ENCODE results near the gene CSF2RB.

CSF2RB gene

GRCh38 chr22:36930041-36930935 lies 16.9 kb downstream of the CSF2RB start:
- peaks cover 20 to 98% (median 41%) of the 10 kb centered on the region in 11 experiments for H3K36me3 ChIP-seq
- H3K4me2 ChIP-seq: peak overlapping the region; percentile 62 to 97 (median 77); a peak in 21 of 22 replicates
- H3K27ac ChIP-seq: peak overlapping the region in 4 of 11 experiments; percentile 43 to 57 (median 51); a peak in 7 of 22 replicates
- H3K4me3 ChIP-seq: peak overlapping the region in 2 of 10 experiments; percentile 4 to 37; a peak in 3 of 20 replicates
- H3K9me3 ChIP-seq (replicated peaks in 1 of 11): no peaks in the 10 kb centered on the region
- peaks cover 0 to 43% (median 10%) of the 10 kb centered on the region in 11 experiments; a peak in 10 of 22 replicates for H4K20me1 ChIP-seq
- H3K4me1 ChIP-seq: peaks cover 40 to 86% (median 73%) of the 10 kb centered on the region in 10 experiments
- TF ChIP-seq Cebpa-rat (IDR thresholded peaks at IDR 0.05): no peak
- H3K27me3 ChIP-seq: 0 out of 22 replicates have a peak, but pooled peaks cover 0 to 4% (median 0%) of the 10 kb centered on the region in 11 experiments
- peak overlapping the region in 5 of 11 experiments; percentile 7 to 48 (median 26); a peak in 7 of 22 replicates for H3K9ac ChIP-seq

- Histone ChIP-seq H3K4me3 (no peak overlapping the region), H3K9ac (no peak overlapping the region), H3K27me3 (0 out of 22 replicates have a peak, but pooled peaks cover 0 to 4% (median 0%) of the 10 kb centered on the region in 11 experiments), H3K9me3 (replicated peaks in 1 of 11) (no peaks in the 10 kb centered on the region), H3K4me2 (peak overlapping the region in 6 of 11 experiments; percentile 62 to 97 (median 92); a peak in 13 of 22 replicates), H3K4me1 (peaks cover 44 to 79% (median 72%) of the 10 kb centered on the region in 10 experiments), H3K36me3 (peaks cover 11 to 98% (median 37%) of the 10 kb centered on the region in 11 experiments; a peak in 21 of 22 replicates), H3K27ac (no peak overlapping the region), H4K20me1 (peaks cover 0 to 34% (median 10%) of the 10 kb centered on the region in 11 experiments; a peak in 10 of 22 replicates)
- TF ChIP-seq Cebpa-rat (IDR thresholded peaks at IDR 0.05): no peak
Observed at GRCh38 chr22:36931446-36931845, 18.0 kb downstream of the CSF2RB start.

DNA sequence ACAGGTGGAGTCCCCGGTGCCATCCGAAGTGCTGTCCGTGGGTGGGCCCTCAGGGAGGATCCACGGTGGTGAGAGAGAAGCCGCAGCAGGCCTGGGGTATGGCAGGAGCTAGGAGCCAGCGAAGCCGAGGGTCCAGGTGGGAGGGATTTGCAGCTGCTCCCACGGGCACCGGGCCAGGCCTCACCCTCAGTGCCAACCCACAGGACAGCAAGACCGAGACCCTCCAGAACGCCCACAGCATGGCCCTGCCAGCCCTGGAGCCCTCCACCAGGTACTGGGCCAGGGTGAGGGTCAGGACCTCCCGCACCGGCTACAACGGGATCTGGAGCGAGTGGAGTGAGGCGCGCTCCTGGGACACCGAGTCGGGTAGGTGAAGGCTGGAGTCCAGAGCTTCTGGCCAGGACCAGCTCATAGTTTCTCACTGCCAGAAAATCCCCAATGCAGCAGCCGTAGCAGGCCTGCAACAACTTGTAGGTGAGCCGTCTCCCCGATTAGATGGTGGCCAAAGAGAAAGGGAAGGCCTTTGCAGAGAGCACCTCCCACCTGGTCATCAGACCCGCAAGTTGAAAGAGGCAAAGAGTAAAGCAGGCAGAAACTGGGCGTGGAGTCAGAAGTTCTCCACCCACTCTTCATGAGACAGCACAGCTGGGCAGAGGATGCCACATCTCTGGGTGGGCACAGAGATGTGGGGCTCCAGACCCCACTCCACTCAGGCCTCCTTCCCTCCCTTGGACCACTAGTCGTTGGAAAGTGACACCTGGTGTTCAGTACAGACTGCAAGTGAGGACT lies 20.4 kb downstream of the CSF2RB start:
- peaks cover 0 to 35% (median 10%) of the 10 kb centered on the region in 11 experiments; a peak in 9 of 22 replicates for H4K20me1 ChIP-seq
- no peak overlapping the region for H3K27ac ChIP-seq
- peaks cover 34 to 73% (median 57%) of the 10 kb centered on the region in 10 experiments for H3K4me1 ChIP-seq
- TF ChIP-seq Cebpa-rat (IDR thresholded peaks at IDR 0.05): no peak
- 0 out of 22 replicates have a peak, but pooled peaks cover 0 to 4% (median 0%) of the 10 kb centered on the region in 11 experiments for H3K27me3 ChIP-seq
- H3K9me3 ChIP-seq (replicated peaks in 1 of 11): no peaks in the 10 kb centered on the region
- peak overlapping the region in 1 of 11 experiments; percentile 97; a peak in 1 of 22 replicates for H3K4me2 ChIP-seq
- H3K9ac ChIP-seq: no peak overlapping the region
- H3K36me3 ChIP-seq: peaks cover 9 to 95% (median 49%) of the 10 kb centered on the region in 11 experiments; a peak in 21 of 22 replicates
- H3K4me3 ChIP-seq: no peak overlapping the region

DNA sequence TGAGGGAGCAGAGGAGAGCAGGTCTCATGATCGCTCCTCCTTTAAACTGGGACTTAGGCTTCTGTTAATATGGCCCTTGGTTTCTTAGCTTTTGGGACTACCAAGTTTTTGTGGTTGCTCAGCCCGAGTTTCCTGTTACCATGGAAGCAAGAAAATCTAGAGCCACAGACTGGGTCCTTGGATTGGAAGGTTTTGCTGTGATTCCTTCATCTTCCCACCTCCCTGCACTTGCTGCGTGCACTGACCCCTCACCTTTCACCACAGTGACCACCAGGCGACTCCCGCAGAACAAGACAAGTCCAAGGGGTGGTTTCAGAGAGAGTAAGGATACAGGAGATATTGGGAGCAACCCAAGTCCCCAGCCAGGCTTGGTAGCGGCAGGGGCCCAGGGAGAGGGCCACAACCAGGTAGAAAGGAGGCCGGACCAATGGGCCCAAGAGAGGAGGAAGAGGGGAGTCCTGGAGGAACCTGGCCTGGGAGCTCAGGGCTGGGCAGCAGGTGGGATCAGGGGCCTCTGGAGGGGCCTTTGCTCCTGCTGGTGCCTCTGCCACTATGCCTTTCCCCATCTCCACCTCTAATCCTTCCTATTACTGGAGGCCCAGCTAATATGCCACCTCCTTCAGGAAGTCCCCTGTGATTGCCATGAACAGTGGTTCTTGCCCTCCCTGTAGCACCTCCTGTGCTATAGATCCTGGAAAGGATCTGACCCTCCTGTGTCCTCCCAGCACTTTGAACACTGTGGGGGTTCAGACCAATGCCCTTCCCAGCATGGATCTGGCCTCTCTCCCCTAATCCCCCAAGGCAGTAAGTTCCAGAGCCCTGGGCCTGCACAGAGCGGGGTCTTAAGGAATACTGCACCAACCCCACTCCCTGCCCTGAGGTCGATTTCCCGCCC lies 21.2 kb downstream of the CSF2RB start:
- H3K4me1 ChIP-seq: peaks cover 25 to 71% (median 52%) of the 10 kb centered on the region in 10 experiments
- no peak overlapping the region for H3K4me2 ChIP-seq
- H3K9ac ChIP-seq: no peak overlapping the region
- peaks cover 9 to 87% (median 49%) of the 10 kb centered on the region in 11 experiments; a peak in 21 of 22 replicates for H3K36me3 ChIP-seq
- no peaks in the 10 kb centered on the region for H3K27me3 ChIP-seq
- no peak for TF ChIP-seq Cebpa-rat (IDR thresholded peaks at IDR 0.05)
- peaks cover 0 to 27% (median 6%) of the 10 kb centered on the region in 11 experiments; a peak in 8 of 22 replicates for H4K20me1 ChIP-seq
- no peak overlapping the region for H3K4me3 ChIP-seq
- no peaks in the 10 kb centered on the region for H3K9me3 ChIP-seq (replicated peaks in 1 of 11)
- no peak overlapping the region for H3K27ac ChIP-seq

GRCh38 chr22:36935313-36935610 lies 21.8 kb downstream of the CSF2RB start:
- no peak for TF ChIP-seq Cebpa-rat (IDR thresholded peaks at IDR 0.05)
- Histone ChIP-seq H3K9ac (no peak overlapping the region), H4K20me1 (peaks cover 0 to 21% (median 1%) of the 10 kb centered on the region in 11 experiments; a peak in 6 of 22 replicates), H3K27me3 (no peaks in the 10 kb centered on the region), H3K36me3 (peaks cover 9 to 81% (median 49%) of the 10 kb centered on the region in 11 experiments; a peak in 21 of 22 replicates), H3K9me3 (replicated peaks in 1 of 11) (no peaks in the 10 kb centered on the region), H3K4me3 (no peak overlapping the region), H3K4me1 (peaks cover 19 to 65% (median 46%) of the 10 kb centered on the region in 10 experiments), H3K4me2 (no peak overlapping the region), H3K27ac (no peak overlapping the region)

- peaks cover 0 to 16% (median 0%) of the 10 kb centered on the region in 11 experiments; a peak in 5 of 22 replicates for H4K20me1 ChIP-seq
- H3K27me3 ChIP-seq: no peaks in the 10 kb centered on the region
- no peak overlapping the region for H3K9ac ChIP-seq
- no peak overlapping the region for H3K27ac ChIP-seq
- TF ChIP-seq Cebpa-rat (IDR thresholded peaks at IDR 0.05): no peak
- no peaks in the 10 kb centered on the region for H3K9me3 ChIP-seq (replicated peaks in 1 of 11)
- peaks cover 9 to 76% (median 49%) of the 10 kb centered on the region in 11 experiments; a peak in 21 of 22 replicates for H3K36me3 ChIP-seq
- H3K4me3 ChIP-seq: no peak overlapping the region
- peaks cover 15 to 65% (median 41%) of the 10 kb centered on the region in 10 experiments for H3K4me1 ChIP-seq
- H3K4me2 ChIP-seq: no peak overlapping the region
Observed at GRCh38 chr22:36935694-36936093, 22.3 kb downstream of the CSF2RB start.

DNA sequence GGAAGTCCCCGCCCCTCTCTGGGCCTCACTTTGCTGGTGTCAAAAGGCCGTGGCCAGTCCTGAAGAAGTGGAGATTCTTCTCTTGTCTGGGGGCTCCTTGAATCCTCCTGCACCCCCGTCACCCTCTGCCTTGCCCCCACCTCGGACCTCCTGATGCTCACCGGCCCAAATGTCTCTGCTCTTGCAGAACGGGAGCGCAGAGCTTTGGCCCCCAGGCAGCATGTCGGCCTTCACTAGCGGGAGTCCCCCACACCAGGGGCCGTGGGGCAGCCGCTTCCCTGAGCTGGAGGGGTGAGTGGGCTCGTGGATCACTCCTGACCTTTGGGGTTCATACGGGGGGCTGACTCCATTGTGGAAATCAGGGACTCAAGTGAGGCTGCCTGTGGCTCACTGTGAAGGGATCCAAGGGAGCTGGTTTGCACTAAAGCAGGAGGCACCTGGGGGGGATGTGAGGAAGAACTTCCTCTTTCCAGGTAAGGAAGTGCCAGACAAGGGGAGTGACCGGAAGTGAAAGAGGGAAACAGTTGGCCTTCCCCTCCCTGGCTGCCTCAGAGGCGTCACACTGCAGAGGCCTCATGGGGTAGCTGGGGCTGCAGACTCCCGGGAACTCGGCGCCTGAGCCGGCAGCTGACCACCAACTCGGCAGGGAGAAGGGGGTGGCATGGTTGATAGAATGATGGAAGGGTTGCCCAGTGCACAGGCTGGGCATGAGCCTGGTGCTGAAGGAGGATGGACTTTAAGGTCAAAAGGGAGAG lies 23.1 kb downstream of the CSF2RB start:
- H3K27me3 ChIP-seq: no peaks in the 10 kb centered on the region

More for the DNA sequence above, 23.1 kb downstream of the CSF2RB start:
- Histone ChIP-seq H3K9ac (no peak overlapping the region; a peak in 2 of 22 replicates), H3K36me3 (peaks cover 9 to 70% (median 49%) of the 10 kb centered on the region in 11 experiments; a peak in 21 of 22 replicates), H3K27ac (no peak overlapping the region), H3K4me1 (peaks cover 11 to 58% (median 33%) of the 10 kb centered on the region in 10 experiments), H3K4me2 (peak overlapping the region in 9 of 11 experiments; percentile 21 to 76 (median 56); a peak in 18 of 22 replicates), H3K9me3 (replicated peaks in 1 of 11) (no peaks in the 10 kb centered on the region), H3K4me3 (no peak overlapping the region), H4K20me1 (peaks cover 0 to 15% (median 0%) of the 10 kb centered on the region in 11 experiments; a peak in 4 of 22 replicates)
- no peak for TF ChIP-seq Cebpa-rat (IDR thresholded peaks at IDR 0.05)

Data from BLaER1 treated with 17β-estradiol and CSF1 and Interleukin-3, amounts not matched to agents 10 nM and 100 nM (cell line).